Stimulated activated CD4-positive, alpha-beta T cell treated with anti-CD3 and anti-CD28 coated beads, Interleukin-4, amount 100 ng/mL, for 24 hours (primary cell): ENCODE results near the gene SEPTIN2.
"Not testable (repeated sequence)": the region's sequence is repeated elsewhere in the genome, so short reads cannot be mapped to it uniquely, and the experiment has no call there.

Source experiments
- DNase-seq: peaks from one replicate; pipeline ENCODE4 v3.0.0-alpha.2; 2020

The SEPTIN2 gene

DNA sequence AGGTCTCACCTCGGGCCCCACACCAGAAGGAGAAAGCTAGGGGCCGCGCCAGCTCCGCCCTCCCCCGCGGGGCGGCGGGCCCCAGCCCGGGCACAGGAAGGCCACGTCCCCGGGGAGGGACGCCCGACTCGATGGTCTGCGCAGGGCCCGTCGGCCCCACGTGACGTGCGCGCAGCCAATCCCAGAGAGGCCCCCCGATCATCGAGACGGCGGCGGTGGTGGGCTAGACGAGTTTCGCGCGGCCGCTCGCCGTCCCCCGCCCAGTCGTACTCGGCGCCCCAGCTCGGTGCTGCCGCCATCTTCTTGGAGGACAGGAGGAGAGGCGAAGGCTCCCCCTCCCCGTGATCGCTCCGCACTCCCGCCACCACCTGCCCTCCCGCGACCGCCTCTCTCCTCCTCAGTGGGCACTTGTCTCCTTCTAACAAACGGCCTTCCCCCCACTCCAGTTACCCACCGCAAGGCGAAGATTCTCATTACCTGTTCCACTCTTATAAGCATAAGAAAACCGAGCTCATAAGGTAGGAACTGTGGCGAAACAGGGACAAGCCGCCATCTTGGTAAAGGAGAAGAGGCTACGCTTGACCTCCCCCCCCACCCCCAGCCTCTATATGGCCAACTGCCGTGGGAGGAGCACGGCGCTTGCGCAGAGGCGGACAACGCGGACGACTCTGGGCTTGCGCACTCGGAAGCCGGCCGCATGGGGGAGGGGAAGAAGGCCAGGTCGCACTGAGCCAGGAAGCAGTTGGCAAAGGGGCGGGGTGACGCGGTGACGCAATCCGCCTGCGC lies 439 bp upstream of the SEPTIN2 start, which contains the start of gene HDLBP:
Gene HDLBP, minus strand, starts transcription at position 580 of the 786 bp plus-strand sequence. CDS start 48,803 bp downstream, outside the sequence.
- DNase-seq = peak; percentile 100

DNA sequence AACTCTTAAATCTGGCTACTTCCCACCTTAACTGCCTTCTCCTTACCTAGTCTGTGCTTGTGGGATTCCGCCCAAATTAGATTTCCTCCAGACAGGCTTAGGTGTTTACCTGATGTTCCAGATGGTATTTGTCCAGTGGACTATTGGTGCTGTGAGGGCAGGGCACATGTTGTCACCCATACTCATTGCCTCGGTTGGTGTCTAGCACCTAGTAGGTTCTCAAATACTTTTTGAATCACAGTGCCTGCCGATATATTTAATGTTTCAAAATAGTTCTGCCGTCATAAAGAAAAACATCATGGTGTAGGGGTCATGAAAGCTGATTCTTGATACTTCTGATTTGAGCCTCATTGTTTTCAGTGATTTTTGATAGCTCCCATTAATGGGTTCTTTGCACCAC lies 1.1 kb downstream of the SEPTIN2 start:
- no peak for DNase-seq

DNA sequence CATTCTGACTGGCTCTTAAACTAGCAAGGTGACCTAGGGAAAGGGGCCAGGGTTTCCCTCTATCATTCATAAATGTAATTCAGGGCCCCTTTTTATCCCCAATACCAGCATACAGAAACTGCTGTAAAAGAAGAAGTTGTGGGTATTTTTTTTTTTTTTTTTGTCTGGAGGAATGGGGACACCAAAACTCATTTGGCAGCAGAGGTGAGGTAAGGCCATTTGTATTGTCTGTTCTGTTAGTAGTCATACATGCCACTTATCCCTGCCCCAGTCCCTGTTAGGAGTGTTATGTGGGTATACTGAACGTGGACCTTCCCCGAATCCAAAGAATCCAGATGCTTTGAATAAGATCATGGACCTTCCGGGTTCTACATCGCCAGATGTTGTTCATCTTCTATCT lies 1.7 kb downstream of the SEPTIN2 start:
- DNase-seq = no peak

DNA sequence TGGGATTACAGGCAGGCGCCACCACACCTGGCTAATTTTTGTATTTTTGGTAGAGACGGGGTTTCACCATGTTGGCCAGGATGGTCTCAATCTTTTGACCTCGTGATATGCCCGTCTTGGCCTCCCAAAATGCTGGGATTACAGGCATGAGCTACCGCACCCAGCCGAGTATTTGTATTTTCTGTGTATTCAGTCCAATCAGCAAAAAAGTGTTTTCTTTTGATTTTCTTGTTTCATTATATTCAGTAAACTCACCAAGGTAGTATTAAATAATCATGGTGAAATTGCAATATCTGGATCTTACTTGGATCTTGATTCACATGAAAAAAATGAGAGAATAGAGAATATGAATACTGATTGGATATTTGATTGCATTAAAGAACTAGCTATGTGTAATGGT lies 3.1 kb downstream of the SEPTIN2 start:
- DNase-seq = not testable (repeated sequence)

DNA sequence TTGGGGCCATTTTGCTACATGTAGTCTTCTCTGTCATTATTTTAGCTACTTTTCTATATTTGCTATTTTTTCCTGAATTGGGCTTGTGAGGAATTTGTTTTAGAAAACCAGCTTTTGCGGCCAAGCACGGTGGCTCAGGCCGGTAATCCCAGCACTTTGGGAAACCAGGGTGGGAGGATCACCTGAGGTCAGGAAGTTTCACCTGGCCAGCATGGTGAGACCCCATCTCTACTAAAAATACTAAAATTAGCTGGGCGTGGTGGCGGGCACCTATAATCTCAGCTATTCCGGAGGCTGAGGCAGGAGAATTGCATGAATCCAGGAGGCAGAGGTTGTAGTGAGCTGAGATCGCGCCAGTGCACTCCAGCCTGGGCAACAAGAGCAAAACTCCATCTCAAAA lies 4.7 kb downstream of the SEPTIN2 start:
- no peak for DNase-seq

DNA sequence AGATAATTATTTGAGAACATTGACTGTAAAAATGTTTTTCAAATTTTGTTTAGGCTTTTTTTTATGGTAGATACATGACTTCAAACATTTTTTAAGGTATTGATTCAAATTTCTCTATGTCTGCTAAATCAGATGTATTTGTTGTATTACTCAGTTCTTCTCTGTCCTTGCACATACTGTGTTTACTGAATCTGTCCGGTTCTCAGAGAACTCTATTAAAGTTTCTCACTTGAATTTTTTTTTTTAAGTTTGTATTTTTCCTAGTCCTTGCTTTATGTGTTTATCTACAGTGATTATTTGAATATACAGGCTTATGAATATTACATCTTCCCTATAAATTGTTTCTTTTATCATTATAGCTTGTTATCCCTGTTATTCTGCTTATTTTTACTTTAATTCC lies 5.3 kb downstream of the SEPTIN2 start:
- DNase-seq = no peak

DNA sequence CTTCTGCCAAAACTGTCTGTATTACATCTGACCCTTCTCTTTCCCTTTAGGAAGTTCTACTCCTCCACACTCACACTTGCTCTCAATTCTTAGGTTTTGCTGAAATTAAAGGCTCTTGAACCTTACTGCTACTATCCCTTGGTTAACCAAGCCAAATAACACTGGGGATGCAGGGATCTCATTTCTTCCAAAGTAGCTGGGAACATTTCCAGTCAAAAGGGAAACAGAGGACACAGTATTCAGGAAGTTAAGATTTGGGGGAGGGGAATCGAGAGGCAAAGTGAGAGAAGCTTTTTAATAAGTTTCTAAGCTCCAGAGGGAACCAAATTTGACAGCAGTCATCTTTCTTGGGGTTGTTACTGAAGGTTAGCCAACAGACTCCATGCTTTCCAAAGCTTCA lies 6.2 kb downstream of the SEPTIN2 start:
- no peak for DNase-seq

DNA sequence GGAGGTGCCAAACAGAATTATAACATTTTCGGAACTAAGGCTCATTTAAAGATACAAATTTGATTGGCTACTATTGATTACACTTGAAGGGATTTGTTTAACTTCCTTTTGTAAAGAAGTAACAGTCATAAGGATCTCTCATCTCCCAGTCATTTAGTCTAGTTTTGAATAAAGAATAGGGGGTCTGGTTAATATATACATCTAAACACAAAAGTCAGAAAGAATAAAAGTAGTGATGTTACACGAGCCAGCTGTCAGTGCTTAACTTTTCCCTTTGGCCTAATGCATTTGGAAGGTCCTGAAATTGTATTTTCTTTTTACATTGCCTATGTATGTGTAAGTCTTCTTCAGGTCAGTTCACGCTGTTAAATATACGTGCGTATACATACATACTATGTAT lies 8.1 kb downstream of the SEPTIN2 start:
- DNase-seq = no peak

DNA sequence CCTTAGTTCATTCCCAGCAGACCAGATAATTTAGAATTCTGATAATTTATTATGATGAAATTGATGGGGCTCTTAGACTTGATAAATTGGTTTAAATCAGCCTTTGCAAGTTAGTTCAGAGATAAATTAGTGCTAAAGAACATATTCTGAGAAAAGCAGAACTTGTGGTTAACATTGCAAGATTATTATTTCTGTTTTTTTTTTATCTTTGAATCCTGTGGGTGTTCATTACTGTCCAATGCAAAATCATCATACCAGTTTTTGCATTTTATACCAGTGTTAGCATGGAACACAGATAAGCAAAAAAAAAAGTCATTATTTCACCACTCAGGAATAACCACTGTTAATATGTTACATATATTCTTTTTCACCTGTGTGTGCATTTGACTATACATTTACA lies 9.1 kb downstream of the SEPTIN2 start:
- DNase-seq = no peak

DNA sequence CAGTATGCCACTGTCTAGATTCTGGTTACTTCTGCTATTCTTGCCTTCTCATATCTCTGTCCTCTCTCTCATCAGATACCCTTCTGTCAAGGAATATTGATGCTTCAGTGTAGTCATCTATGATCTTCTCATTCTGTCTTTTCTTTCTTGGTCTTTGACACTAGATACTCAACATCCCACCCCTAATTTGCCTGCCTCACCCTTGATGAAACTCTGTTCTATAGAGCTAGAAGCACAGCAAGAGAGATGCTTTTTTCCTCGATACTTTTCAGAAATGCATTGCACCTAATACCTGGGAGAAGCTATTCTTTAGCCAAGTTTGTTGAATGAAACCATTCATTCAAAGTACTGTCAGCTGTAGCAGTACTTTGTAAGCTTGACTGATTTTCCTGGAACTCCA lies 9.5 kb downstream of the SEPTIN2 start:
- no peak for DNase-seq

DNA sequence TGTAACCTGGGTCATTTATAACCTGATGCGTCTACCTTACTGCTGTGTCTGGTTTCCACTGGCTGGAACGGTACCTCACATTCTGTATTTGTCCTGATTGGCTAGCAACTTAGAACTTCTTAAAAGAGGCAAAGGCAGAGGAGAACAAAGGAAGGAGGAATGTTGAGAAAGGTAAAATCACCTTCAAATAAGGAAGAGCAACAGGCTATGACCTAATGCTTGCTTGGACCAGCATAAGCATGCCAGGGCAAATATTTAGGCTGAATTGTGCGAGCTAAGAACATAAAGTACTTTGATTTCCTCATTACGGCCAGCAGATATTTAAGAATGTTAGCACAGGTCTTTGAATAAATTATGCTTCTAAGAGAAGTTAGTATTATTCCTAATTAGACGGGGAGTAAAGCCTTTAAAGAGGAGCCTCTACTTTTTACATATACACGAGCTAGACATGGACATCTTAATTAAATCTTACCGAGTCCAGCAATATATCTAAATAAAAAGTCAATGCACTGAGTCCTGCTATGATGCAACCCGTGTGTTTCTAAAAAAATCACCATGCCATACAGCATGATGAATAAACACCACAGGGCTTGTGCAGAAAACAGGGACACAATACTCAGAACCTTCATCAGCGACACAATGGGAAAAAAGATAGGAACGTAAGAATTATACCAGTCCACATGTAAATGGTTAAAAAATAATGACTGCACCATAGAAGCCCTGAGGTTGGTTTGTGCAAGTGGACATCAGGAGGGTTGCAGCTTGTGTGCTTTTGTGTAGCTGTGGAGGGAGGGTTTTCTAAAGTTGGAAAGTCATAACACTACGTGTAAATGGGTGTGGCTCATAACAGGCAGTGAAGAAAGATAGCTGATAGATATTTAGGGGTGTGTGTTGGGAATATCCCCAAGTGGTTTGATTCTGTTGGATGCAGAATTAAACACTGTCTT lies 14.2 kb downstream of the SEPTIN2 start:
- no peak for DNase-seq

DNA sequence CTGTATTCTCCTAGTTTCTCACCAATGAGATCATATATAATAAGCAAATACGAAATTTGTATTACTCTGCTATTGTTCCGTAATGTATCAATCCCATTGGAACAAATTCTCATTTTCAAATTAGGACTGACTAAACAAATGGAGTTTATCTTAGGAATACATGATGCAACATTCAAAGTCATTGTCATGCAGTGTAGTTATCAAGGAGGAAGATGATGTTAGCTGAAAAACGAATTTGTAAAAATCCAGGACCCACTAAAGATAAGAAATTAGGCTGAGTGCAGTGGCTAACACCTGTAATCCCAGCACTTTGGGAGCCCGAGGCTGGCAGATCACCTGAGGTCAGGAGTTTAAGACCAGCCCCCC lies 14.9 kb downstream of the SEPTIN2 start:
- no peak for DNase-seq

DNA sequence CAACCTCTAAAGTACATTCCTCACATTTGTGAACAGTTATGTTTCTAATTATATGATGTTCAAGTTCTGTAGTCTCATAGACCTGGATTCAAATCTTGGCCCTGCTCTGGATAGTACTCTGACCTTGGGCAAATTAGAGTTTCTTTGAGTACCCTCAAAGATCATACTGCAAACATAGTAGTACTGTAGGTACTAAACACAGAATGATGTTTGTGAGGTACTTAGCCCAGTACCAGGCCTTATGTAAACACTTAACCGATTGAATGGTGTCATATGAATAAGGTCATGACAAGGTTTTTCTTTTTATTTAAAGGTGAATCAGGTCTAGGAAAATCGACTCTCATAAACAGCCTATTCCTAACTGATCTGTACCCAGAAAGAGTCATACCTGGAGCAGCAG lies 19.1 kb downstream of the SEPTIN2 start:
- DNase-seq = no peak

DNA sequence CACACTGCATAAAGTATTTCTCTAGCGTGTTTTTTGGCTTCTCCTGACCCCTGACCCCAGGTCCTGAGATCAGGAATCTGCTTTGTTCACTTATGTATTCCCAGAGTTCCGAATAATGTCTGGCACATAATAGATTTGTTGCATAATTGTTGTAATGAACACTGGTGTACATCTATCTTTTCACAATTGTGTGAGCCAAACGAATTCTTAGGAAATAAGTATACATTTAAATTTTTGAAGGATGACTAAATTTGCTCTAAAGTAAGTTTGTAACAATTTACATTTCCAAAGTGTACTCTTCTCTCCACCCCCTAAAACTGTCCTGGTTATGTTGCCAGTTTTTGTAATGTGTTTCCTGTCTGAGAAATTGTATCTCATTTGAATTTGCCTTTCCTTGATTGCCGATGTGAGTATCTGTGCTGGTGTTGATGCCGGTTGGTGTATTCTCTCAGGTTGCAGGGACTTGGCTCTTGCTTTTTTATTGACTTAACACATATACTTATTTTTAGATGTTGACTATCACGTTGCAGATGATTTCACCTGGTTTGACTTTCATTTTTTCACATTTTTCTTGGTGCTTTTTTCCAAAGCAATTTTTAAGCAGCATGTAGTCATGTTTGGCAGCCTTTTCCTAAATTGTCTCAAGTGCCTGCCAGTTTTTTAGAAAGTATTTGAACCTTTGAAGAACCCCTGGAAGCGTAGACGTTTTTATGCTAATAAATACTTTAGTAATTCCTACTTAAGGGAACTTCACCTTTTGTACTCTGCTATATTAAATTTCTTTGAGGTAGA lies 24.3 kb downstream of the SEPTIN2 start:
- no peak for DNase-seq

DNA sequence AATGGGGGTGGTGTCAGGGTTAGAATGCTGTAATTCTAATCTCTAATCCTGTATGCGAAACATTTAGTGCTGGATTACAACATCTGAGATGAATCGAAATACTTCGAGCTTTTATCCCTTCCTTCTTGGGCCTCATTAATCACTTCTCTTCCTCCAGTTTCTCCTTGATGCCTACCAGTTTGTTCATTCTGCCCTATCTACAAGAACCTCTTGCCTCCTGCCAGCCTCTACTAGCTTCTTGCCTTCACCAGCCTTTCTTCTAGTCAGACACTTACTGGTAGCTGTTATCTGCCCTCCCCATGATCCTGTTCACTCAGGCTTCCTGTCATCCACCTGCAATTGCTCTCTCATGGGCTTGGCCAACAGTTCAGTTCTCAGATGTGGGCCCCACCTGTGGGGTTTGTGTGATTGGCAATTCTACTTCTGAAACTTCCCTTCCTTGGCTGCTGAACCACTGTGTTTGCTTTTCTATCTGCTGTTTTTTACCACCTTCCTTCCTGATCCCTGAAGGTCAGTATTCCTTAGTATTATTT lies 25.0 kb downstream of the SEPTIN2 start:
- no peak for DNase-seq

DNA sequence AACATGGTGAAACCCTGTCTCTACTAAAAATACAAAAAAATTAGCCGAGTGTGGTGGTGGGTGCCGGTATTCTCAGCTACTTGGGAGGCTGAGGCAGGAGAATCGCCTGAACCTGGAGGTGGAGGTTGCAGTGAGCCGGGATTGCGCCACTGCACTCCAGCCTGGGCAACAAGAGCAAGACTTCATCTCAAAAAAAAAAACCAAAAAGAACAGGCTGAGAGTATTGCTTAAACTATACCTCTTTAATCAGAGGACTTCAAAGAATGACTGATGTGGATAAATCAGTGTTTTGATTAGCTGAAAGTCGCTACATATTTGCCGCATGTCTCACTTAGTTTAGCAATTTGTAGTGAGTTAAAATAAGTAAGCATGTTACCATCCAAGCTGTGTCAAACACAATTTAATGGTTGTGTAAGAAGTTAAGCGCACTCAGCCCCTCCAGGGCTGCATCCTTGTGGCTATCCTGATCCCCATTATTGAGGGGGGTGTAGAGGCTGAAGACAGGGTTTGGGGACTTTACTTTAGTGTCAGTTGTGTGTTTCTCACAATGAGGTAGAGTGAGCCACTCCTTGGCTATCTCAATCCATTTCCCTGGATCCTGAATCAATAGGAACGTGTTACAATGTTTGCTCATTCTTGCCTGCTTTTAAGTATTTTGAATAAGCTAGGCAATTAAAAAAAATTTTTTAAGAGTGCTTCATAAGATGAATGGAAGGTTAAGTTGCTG lies 29.4 kb downstream of the SEPTIN2 start:
- DNase-seq = no peak

DNA sequence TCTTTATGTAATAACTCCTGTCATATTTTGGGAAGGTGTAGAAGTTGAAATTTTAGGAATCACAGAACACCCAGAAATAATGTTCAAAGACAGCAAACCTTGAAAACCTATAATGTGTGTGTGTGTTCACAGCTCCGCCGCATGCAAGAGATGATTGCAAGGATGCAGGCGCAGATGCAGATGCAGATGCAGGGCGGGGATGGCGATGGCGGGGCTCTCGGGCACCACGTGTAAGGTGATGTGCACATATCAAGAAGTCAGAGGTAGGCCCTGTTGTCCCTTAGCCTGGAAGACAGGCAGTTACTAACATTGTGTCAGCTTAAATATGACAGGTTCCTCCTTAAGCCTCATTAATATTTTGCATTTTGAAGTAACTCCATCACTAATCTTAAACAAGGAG lies 34.2 kb downstream of the SEPTIN2 start:
- DNase-seq = no peak

DNA sequence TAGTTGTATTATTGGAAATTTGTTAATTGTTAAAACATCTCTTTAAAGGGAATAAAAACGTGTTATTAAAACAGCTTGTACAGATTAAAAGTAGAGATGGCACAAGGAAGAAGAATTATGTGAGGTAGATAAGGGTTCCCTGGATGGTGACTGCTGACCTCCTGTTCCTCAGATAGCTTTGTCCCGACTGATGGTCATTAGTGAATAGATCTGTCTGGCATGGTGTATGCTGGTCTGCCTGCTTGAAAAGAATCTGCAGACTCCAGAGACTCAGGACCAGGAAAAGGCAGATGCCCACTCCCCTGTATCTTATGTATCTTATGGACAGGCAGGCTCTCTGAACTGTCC lies 34.8 kb downstream of the SEPTIN2 start:
- no peak for DNase-seq

DNA sequence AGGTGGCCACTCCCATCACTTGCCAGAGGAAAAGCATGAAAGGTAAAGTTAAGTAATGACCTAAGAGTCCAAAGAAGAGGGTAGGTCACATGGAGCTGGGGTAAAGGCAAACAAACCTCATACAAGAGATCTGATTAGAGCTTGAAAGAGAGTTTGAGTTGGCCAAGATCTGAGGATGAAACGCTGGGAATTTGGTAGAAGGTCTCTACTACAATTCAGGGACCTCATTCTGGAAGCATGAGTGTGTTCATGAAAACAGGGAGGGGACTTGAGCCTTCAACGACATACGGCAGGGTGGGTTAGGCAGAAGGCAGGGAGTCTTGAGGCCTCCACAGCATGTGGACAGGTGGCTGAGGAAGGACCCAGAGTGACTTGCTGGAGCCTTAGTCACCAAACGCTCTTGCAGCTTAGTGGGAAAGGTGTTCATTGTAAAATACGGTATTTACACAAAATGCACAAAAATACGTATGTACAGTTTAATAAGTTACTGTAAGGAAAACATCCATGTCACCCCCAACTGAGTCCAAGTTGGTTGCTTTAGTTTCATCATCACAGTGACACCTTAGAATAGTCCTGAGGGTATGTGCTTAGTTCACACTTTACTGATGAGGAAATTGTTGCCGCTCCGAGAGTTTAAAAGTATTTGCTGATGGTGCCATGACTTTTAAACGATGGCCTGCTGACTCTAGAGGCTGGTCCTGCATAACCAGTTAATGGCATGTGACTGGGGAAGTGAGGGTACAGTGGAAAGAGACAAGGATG lies 35.3 kb downstream of the SEPTIN2 start:
- DNase-seq = no peak

DNA sequence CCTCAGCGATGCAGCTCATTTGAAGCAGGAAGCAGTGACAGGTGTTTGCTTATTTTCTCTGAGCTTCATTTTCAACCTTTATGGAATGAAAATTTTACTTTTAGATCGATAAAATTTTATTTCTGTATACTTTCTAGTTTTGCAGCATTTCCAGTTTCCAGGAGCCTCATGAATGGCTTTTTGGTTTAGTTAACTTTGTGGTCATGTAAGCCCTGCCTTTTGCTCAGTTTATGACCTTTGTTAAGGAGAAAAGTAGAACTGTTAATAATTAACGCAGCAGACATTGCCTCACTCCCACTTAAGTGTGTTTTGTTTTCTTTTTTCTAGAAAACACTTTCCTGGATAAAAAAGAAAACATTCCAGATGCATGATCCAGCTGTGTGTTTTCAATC lies 35.9 kb downstream of the SEPTIN2 start:
- DNase-seq = no peak

DNA sequence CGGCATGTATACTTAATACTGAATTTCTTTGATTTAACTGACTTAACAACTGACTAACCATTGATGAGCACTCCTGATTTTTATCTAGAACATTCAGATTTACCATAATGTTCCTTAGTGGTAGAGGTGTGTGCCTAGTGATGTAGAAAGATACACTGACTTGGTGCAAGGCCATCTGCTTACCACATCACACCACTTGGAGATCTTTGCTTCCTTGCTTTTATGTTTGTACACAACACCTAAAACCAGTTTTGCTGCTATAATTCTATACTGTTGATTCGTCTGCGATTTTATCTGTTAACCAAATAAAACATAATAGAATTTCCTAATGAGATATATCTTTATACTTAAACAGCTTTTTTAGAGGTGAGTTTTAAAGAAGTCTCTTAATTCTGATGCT lies 36.5 kb downstream of the SEPTIN2 start:
- DNase-seq = no peak
